Stimulated activated CD4-positive, alpha-beta T cell treated with anti-CD3 and anti-CD28 coated beads, Interleukin-2, amount 100 ng/mL, for 48 hours (primary cell): ENCODE data around the gene METAP2.
"Not testable (repeated sequence)": the region's sequence is repeated elsewhere in the genome, so short reads cannot be mapped to it uniquely, and the experiment has no call there.

Experiments
- DNase-seq, 2 donors: peaks; one replicate each; pipeline ENCODE4 v3.0.0-alpha.2; 2020

The METAP2 gene

DNA sequence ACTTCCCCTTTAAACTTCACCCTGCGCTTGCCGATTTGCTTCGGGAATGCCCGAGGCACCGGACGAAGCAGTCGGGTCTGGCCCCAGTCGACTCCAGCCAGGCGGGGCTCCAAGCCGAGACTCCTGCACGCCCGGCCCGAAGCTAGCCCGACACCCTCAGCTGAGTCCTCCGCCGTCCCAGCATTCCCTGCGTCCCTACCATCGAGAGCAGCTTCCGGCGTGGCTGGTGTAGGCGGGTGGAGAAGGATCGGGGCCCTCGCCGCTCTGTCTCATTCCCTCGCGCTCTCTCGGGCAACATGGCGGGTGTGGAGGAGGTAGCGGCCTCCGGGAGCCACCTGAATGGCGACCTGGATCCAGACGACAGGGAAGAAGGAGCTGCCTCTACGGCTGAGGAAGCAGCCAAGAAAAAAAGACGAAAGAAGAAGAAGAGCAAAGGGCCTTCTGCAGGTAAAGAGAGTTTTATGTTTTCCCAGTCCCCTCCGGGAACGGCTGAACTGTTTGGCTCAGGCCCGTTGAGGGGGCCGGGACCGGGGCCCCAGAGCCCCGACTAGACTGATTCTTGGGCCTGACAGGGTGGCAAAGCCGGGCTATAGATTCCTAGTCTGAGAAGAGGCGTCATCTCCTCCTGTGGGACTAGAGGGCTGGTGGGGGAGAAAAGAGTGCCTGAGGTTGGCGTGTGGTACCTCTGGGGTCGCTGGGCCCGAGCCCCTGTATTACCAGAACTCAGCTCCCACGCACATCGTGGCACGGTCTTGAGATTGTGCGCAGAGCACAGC lies at the start of gene METAP2:
TSS of gene METAP2 (plus strand) at position 269 of the 776 bp plus-strand sequence. CDS start at position 297, 28 bp downstream.
- DNase-seq = peak; percentile 90 to 91

DNA sequence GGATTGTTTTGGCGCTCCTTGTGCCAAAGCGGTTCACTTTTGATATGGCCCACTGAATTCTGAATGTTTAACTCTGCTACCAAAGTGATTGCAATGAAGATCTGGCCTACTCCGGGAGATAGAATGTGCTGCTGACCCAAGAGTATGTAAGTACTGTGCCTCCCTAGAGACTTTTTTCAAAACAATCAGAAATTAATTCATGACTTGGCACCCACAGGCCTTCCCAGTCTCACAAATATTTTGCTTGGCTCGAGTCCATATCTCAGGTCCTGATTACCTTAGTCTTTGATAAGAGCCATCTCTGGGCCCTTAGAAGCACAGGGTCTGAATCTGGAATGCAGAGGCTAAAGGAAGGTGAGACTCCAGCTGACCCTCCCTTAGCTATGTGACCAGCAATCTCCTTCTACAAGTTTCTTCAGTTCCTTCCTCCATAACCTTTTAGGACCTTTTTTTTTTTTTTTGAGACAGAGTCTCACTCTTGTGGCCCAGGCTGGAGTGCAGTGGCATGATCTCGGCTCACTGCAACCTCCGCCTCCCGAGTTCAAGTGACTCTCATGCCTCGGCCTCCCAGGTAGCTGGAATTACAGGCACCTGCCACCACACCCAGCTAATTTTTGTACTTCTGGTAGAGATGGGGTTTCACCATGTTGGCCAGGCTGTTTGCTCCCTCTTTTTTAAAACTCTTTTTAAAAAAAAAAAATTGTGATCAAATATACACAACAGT lies 49.5 kb upstream of the METAP2 start:
- no peak for DNase-seq

DNA sequence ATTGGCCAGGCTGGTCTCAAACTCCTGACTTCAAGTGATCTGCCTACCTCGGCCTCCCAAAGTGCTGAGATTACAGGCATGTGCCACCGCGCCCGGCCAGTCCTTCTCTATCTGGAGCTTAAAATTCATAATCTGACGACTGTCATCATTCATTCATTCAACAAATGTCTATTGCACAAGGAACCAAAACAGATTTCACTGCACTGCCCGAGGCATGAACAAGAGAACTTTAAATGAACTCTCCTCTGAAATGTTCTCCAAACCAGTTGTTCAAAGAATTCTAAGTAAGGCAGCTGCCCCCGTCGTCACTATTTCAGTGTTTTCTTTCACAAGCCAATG lies 44.8 kb upstream of the METAP2 start:
- DNase-seq = no peak

DNA sequence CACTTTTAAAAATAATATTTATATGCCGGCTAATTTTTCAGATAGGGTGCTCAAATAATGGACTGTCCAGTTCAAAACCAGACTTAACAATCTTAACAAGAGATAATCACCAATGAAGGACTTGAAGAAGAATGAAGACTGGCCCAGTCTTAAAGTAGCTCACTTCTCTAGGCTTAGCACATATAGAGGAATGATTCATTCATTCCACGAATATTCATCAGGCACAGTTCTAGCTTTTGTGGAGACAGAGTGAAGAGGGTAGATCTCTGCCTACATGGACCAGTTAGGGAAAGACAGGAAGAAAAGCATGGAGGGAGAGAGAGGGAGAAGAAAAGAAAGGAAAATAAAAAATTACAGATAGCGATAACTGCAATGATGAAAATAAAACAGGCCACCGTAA lies 42.8 kb upstream of the METAP2 start:
- no peak for DNase-seq

DNA sequence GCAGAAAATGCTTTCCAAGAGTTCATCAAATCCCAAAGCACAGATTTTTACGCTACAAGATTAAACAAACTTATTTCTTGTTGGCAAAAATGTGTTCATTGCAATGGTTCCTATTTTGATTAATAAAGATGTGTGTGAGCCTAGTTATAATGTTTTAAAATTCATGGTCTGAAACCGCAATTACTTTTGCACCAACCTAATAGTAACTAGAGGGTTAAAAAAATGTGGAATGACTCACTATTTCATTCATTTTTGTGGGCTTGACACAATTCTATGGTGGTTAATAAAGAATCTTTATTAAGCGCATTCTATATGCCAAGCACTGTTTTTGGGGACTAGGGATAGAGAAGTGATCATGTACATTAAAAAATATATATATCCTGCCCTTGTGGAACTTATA lies 38.6 kb upstream of the METAP2 start:
- no peak for DNase-seq

DNA sequence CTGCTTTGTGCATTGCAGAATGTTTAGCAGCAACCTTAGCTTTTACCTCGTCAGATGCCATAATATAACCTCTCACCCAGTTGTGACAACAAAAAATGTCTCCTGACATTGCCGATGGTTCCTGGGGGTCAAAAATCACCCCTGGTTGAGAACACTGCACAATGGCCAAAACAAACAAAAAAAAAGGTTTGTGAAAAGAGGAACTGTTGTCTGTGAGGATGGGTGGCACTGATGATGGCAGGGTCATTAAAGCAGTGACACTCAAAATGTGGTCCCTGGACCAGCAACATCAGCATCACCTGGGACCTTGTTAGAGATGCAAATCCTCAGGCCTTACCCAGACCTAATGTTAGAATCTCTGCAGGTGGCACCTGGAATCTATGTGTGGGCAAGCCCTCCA lies 36.4 kb upstream of the METAP2 start:
- no peak for DNase-seq

DNA sequence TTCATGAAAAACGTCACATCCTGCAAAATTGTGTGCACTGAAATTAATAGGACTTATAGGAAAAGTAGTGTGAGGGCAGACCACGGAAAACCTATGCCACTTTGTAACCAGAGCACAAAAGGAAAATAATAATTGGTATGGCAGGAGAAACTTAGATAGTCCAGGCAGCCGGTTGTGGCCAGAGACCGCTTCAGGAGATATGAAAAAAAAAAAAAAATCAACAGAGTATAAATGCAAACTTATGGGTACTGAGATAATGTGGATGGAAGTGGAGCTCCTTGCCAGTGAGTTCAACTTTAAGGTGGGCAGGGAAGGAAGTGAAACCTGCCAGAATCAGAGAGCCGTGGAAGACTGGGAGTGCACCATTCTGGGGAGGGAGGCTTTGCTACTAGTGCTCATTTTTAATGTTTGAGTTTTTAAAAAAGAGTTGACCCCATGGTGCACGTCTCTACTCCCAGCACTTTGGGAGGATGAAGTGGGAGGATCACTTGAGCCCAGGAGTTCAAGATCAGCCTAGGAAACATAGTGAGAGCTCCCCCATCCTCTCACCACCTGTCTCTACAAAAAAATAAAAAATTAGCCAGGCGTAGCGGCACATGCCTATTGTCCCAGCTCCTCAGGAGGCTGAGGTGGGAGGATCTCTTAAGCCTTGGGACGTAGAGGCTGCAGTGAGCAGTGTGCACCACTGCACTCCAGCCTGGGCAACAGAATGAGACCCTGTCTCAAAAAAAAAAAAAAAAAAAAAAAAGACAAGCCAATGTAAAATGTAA lies 34.3 kb upstream of the METAP2 start:
- no peak for DNase-seq

DNA sequence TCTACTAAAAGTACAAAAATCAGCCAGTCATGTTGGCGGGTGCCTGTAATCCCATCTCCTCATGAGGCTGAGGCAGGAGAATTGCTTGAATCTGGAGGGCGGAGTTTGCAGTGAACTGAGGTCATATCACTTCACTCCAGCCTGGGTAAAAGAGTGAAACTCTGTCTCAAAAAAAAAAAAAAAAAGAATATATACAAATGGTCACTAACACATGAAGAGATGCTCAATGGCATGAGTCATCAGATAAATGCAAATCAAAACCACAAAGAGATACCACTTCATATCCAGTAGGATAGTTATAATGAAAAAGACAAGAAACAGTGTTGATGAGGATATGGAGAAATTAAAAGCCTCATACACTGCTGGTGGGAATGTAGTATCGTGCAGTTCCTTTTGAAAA lies 33.6 kb upstream of the METAP2 start:
- DNase-seq = no peak

DNA sequence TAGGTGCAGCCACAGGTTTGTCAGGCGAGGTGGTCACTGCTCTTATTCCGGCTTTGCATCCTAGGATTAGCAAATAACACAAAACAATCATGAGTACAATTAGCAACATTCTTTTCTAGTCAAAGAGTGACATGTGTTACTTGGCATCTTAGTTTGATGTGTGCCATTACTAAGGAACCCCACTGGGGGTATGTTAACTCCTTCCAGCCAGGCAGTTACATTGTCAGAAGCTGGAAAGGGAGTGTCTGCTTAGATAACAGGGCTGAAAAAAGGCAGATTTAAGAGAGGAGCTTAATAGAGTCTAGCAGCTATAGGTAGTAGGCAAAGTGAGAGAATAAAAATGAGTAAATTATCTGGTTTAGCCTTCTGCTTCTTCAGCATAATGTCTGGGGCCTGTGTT lies 30.5 kb upstream of the METAP2 start:
- DNase-seq = no peak

DNA sequence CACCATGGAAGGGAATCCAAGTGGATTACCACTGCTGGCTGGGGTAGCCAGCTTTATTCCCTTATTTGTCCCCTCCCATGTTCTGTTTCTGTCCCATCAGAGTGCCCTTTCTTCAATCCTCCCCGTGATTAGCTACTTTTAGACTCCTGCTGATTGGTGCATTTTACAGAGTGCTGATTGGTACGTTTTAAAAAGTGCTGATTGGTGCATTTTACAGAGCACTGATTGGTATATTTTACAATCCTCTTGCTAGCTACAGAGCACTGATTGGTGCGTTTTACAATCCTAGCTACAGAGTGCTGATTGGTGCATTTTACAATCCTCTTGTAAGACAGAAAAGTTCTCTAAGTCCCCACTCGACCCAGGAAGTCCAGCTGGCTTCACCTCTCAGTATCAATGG lies 28.9 kb upstream of the METAP2 start:
- not testable (repeated sequence) for DNase-seq

DNA sequence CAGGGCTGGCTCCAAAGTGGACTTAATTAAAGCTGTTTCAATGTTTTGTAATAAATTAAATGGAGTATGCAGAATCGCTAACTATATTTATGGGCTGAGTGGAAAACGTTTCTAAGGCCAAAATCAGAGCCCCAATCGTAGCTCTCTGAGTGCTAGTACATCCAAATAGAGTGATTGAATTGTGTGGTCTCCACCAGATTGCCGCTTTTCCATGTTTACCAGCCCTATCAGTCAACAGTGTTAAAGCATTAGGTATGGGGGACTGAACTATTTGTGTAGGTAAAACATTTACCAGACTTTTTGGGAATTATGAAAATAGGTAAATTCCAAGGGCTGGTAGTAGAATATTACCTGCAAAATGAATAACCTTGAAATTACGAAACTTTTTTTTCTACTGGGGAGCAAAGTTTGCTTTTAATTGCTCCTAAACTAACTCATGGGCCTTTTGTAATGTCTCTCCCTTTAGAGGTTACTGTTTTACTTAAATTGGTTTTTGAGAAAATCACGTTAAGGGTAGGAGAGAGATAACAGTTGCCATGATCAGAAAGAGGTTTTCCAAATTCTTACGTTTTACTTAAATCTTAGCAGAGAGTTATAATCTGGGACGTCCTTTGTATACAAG lies 28.0 kb upstream of the METAP2 start:
- no peak for DNase-seq

DNA sequence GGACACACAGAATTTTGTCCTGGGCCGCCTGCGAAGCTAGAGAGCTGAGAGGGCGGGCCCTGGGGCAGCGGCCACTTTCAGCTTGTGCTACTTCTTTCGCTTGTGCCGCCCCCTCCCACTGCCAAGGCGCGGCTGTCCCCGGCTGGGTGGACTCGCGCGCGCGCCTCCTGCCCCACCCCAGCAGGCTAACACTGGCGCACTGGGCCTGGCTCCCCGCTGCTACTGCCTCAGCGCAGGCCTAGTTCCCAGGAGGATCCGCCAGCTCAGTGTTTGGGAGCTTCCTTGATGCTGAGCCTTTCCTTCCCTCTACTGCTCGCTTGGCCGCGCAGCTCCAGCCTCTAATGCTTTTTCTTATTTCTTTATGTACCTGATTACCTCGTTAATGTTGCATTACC lies 27.4 kb upstream of the METAP2 start:
- DNase-seq = no peak

DNA sequence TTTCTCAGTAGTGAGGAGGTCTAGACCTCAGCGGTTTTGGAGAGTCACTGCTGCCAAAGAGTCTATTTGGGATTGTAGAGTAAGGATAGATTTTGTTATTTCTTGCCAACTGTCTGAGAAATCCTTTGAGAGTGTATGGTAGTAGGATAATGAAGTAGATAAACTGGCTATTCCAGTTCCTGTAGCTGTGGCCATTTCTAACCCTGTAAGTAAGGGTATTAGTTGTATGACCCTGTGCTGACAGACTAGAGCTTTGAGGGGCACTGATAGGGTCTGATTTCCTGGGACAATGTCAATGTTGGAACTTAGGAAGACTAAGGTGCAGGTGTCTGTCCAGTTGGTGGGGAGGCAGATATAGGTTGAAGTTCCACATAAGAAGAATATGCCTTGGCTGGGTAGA lies 24.3 kb upstream of the METAP2 start:
- not testable (repeated sequence) for DNase-seq

DNA sequence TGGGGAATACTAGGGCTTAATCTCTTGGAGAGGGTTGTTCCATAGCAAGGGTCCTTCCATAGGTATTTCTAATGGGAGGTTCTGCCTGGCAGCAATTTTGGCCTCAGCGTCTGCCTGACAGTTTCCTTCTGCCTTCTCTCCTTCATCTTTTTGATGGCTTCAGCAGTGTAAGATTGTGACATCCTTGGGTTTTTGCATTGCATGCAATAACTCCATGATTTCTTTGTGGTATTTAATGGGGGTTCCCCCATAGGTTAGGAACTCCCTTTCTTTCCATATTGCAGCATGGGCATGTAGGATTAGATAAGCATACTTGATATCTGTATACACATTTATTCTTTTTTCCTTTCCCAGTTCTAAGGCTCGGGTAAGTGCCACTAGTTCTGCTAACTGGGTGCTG lies 21.5 kb upstream of the METAP2 start:
- DNase-seq = not testable (repeated sequence)

DNA sequence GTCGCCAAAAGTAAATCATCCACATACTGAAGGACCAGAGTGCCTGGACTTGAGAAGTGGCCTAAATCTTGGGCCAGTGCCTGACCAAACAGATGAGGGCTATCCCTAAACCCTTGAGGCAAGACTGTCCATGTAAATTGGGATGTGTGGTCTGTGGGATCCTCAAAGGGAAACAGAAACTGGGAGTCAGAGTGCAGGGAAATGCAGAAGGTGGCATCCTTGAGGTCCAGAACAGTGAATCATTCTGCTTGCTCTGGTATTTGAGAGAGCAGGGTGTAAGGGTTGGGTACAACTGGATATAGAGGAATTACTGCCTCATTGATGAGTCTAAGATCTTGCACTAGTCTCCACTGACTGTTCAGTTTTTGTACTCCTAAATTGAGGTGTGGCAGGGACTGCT lies 20.1 kb upstream of the METAP2 start:
- DNase-seq = not testable (repeated sequence)

DNA sequence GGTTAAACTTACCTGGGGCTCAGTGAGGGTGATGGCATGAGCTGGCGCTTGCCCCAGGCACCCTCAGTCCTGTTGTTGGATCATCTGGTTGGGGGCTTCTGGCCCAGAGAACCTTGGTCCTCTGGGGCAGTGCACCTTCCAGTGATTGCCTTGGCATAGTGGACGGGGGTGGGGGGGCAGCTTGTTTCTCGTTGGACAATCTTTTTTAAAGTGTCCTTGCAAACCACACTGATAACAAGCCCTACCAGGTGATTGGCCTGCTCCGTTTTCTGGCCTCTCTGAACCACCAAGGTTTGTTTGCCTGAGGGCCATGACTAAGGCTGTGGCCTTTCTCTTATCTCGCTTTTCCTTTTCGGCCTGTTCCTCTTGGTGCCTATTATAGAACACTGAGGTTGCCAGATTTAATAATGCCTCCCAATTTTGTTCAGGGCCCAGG lies 19.2 kb upstream of the METAP2 start:
- DNase-seq = not testable (repeated sequence)

DNA sequence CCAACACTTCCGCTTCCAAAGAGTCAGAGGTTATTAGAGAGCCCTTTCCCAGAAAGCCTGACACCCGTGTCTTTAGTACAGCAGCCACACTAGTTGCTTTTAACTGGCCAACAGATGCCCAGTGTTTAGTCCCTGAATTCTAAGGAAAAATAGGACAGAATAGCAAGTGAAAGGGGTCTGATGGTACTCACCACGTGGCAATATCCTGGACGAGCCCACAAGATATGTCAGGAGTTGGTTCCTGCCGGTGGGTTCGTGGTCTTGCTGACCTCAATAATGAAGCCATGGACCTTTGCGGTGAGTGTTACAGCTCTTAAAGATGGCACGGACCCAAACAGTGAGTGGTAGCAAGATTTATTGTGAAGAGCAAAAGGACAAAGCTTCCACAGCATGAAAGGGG lies 16.3 kb upstream of the METAP2 start:
- DNase-seq = not testable (repeated sequence)

DNA sequence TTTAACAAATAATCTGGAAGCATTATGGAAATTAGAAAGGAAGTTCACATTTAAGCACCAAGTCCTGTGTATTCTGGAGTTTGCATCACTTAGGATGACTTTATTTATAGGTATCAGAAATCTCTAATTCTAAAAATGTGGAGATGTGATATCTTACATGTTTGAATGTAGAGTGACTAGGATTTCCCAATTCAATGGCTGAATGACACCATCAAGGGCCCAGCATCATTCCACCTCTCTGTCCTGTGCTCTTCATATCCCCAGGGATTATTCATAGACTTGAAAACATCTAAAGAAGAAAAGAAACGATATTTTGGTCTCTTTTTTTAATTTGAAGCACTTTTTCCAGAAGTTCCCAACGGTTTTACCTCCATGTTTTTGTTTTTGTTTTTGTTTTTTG lies 15.2 kb upstream of the METAP2 start:
- no peak for DNase-seq

DNA sequence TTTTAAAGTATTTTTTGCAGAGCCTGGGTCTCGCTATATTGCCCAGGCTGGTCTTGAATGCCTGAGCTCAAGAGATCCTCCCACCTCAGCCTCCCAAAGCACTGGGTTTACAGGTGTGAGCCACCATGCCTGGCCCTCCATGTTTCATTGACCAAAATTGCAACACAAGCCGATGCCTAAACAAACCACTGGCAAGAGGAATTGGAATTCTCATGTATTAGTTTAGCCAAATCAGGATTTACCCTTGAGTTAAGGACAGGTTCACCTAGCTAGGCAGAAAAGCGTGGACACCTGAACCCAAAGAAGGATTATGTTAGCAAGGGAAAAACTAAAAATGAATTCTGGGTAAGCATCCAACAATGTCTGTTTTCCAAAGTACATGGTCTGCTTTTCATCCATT lies 14.6 kb upstream of the METAP2 start:
- DNase-seq = no peak

DNA sequence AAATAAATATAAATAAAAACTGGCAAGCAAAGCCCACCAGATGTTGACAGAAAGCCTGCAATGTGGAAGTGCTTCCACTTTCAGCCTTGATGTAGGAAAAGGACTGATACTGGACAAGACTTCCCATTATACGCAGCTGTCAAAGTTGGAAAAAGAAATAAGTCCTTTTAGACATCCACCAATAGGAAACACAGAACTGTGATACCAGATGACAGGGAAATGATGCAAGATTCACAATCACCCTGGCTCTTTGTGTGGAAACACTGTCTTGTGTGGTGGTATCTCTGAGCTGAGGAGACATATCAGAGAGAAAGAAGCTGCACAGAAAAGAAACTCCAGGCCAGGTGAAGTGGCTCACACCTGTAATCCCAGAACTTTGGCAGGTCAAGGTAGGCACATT lies 13.8 kb upstream of the METAP2 start:
- DNase-seq = no peak

DNA sequence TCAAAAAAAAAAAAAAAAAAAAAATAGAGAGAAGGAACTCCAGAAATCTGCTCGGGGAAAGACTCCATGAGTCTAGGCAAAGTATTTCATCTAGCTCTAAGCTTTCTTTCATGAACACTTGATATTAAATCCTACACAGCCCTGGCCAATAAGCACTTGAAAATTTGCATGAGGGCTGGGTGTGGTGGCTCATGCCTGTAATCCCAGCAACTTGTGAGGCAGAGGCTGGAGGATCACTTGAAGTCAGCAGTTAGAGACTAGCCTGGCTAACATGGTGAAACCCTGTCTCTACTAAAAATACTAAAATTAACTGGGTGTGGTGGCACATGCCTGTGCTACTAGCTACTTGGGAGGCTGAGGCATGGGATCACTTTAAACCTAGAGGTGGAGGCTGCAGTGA lies 13.1 kb upstream of the METAP2 start:
- no peak for DNase-seq

DNA sequence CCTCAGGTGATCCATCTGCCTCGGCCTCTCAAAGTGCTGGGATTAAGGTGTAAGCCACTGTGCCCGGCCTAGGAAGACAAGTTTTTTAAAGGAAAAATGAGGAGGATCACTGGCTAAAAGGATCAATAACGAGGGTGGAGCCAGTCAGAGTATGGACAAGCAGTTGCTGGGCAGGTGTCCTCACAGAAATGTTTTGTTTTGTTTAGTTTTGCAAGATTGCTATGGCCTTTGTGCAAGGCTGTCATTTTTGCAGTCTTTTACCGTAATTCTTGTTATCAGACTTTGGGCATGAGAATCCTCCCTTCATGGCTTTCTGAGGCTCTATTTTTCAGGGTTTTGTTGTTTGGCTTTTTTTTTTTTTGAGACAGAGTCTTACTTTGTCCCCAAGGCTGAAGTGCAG lies 11.9 kb upstream of the METAP2 start:
- DNase-seq = no peak

DNA sequence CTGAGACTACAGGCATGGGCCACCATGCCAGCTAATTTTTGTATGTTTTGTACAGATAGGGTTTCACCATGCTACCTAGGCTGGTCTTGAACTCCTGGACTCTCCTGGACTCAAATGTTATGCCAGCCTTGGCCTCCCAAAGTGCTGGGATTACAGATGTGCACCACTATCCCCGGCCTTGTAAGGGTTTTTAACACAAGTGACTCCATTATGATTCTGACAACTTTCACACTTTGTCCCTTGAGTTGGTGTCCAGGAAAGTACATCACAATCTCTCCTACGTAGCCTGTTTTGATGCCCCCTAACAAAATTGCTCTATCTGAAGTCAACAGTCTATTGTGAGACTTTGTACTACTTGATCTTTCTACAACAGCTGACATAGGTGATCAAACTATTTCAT lies 11.4 kb upstream of the METAP2 start:
- DNase-seq = no peak
